Testis (tissue), 3 donors: ENCODE results near the gene NYAP2. TPM values are rescaled to one million over a fixed set of nuclear protein-coding genes. Genes with fewer than 3 reads are reported as not detected.

Experiments
- DNase-seq: peaks from one replicate; pipeline ENCODE4 v3.0.0-alpha.2; 2019
- H3K27ac ChIP-seq, 2 donors: fragments of 200-600 bp; sonication (generic); one replicate each; pipeline ENCODE4 v1.5.1; 2019
- H3K27me3 ChIP-seq: fragments of 200-600 bp; sonication (generic); one replicate; pipeline ENCODE4 v1.5.1; 2019
- H3K36me3 ChIP-seq: fragments of 200-600 bp; sonication (generic); one replicate; pipeline ENCODE4 v1.5.1; 2017; ENCODE audit warnings: low read depth; ENCODE audit errors: missing control alignments
- H3K4me1 ChIP-seq: fragments of 200-600 bp; sonication (generic); one replicate; pipeline ENCODE4 v1.5.1; 2019
- H3K4me3 ChIP-seq, 2 donors: fragments of 200-600 bp; sonication (generic); one replicate each; pipeline ENCODE4 v1.5.1; 2017 to 2019
- H3K9me3 ChIP-seq: fragments of 200-600 bp; sonication (generic); one replicate; pipeline ENCODE4 v1.5.1; 2017
- POLR2A ChIP-seq: fragments of 450-650 bp; IDR thresholded peaks from one replicate; pipeline ENCODE4 v1.6.1; 2017; ENCODE audit warnings: antibody characterized with exemption, mild to moderate bottlenecking, moderate library complexity
- WGBS, 2 donors: methylation state at CpG; one replicate each; pipeline ENCODE4 v1.1.5; 2018; 5-methylcytosine and 5-hydroxymethylcytosine counted together
- intact Hi-C: fragments of 100-400 bp; cut with DNase I; formaldehyde crosslinking; loops from one replicate; pipeline ENCODE4 v1.15.1; 2023; ENCODE audit warnings: low total_unique reads
- polyA plus RNA-seq: library from polyadenylated mRNA; stranded (reverse); fragments of 350-450 nt; fragmentation: Illumina TruSeq; extraction: RNeasy Lipid Tissue Mini Kit (QIAGEN cat#74804); gene quantifications from one replicate; pipeline ENCODE4 v1.2.3, GENCODE V29; 2014; ENCODE audit warnings: low read depth, low replicate concordance; ENCODE audit not compliant: insufficient read depth
- total RNA-seq, 2 donors: library from RNA; depleted of rRNA; stranded (reverse); fragments of >200 nt; gene quantifications; one replicate each; pipeline ENCODE4 v1.2.3, GENCODE V29; 2016
- TF ChIP-seq, protein P1 (sequence below), 3 experiments: fragments of 450-650 bp in 2 of 3; fragments of 200-600 bp in 1 of 3; sonication (generic) in 1 of 3; IDR thresholded peaks; one replicate each; pipeline ENCODE4 v1.5.1; 2016 to 2019; ENCODE audit warnings: antibody characterized with exemption in 3 of 3, mild to moderate bottlenecking in 2 of 3, moderate library complexity in 1 of 3

The NYAP2 gene
- total and polyA plus RNA-seq, 3 donors from 2014 or later, result 0.17 to 0.25 (median 0.24) TPM

DNA sequence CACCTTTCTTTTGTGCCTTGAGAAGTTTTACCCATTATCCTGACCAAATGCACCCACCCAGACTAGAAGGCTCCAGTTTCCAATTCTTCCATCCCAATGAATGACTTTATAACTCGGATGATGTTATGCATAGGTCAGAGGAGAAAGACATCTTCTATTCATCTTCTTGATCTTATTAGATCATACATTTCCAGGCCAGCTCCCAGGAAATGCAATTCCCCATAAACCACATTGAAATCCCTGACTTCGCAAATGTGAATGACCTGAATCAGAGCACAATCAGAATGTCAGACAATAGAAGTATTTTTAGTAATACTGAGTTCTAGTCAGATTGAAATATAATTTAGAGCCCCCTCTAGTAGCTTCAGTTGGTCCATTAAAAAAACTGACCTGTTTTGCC lies 62.9 kb downstream of the NYAP2 start:
- Histone ChIP-seq H3K27me3 (no peaks in the 10 kb centered on the region), H3K27ac (no peak overlapping the region), H3K4me1 (no peaks in the 10 kb centered on the region), H3K36me3 (no peaks in the 10 kb centered on the region), H3K4me3 (no peak overlapping the region), H3K9me3 (no peaks in the 10 kb centered on the region)
- 89 to 91% methylated on average over 2 of the region's 2 CpGs for WGBS, 2 donors
- intact Hi-C loops, result no loop called here
- TF ChIP-seq, protein P1, sequence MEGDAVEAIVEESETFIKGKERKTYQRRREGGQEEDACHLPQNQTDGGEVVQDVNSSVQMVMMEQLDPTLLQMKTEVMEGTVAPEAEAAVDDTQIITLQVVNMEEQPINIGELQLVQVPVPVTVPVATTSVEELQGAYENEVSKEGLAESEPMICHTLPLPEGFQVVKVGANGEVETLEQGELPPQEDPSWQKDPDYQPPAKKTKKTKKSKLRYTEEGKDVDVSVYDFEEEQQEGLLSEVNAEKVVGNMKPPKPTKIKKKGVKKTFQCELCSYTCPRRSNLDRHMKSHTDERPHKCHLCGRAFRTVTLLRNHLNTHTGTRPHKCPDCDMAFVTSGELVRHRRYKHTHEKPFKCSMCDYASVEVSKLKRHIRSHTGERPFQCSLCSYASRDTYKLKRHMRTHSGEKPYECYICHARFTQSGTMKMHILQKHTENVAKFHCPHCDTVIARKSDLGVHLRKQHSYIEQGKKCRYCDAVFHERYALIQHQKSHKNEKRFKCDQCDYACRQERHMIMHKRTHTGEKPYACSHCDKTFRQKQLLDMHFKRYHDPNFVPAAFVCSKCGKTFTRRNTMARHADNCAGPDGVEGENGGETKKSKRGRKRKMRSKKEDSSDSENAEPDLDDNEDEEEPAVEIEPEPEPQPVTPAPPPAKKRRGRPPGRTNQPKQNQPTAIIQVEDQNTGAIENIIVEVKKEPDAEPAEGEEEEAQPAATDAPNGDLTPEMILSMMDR (IDR thresholded peaks at IDR 0.05), result no peak
- no peak for TF ChIP-seq POLR2A
- no peak for DNase-seq

DNA sequence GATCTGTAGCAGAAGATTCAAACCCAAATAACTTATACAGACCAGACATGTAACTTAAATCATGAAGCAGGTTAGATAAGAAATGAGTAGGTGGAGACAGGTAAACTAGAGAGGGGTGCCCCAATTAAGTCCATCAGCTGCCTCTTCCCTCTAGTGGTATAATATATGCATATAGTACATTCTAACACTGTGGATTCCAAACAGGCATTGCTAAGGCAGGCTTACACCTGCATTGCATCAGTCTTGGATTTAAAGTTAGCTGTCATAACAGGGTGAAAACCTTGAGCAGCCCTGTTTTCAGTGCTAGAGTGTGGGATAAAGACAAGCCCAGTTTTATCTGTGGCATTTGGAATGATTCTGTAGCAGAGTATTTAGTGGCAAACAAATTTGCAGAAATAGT lies 63.4 kb downstream of the NYAP2 start:
- Histone ChIP-seq H3K4me1 (no peaks in the 10 kb centered on the region), H3K36me3 (no peaks in the 10 kb centered on the region), H3K9me3 (no peaks in the 10 kb centered on the region), H3K27me3 (no peaks in the 10 kb centered on the region), H3K27ac (no peak overlapping the region), H3K4me3 (no peak overlapping the region)
- no peak for TF ChIP-seq POLR2A
- TF ChIP-seq, protein P1 (IDR thresholded peaks at IDR 0.05), result no peak
- intact Hi-C loops, result no loop called here
- no peak for DNase-seq

DNA sequence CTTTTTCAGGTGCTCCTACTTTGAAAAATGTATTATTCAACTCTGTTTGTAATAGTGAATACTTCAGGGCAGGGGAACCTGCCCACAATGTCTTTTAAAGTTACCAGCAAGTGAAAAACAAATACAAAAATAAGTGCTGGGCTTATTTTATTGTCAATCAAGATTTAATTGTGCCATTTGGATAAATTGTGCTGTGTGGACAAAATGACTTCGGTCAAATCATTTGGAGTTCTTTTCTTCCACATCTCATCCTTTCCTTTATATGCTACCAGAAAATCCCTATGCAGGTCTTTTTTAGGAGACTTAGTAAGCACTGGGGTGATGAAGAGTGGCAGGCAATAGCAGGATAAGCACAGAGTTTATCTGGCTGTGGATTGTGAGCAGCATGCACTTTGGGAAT lies 63.9 kb downstream of the NYAP2 start:
- 94 to 95% methylated on average over 1 of the region's 1 CpG for WGBS, 2 donors
- no peaks in the 10 kb centered on the region for H3K9me3 ChIP-seq
- no peak overlapping the region for H3K27ac ChIP-seq
- TF ChIP-seq POLR2A, result no peak
- TF ChIP-seq, protein P1 (IDR thresholded peaks at IDR 0.05), result no peak
- no peak overlapping the region for H3K4me3 ChIP-seq
- DNase-seq, result no peak
- no peaks in the 10 kb centered on the region for H3K36me3 ChIP-seq
- intact Hi-C loops, result no loop called here
- no peaks in the 10 kb centered on the region for H3K27me3 ChIP-seq
- no peaks in the 10 kb centered on the region for H3K4me1 ChIP-seq

DNA sequence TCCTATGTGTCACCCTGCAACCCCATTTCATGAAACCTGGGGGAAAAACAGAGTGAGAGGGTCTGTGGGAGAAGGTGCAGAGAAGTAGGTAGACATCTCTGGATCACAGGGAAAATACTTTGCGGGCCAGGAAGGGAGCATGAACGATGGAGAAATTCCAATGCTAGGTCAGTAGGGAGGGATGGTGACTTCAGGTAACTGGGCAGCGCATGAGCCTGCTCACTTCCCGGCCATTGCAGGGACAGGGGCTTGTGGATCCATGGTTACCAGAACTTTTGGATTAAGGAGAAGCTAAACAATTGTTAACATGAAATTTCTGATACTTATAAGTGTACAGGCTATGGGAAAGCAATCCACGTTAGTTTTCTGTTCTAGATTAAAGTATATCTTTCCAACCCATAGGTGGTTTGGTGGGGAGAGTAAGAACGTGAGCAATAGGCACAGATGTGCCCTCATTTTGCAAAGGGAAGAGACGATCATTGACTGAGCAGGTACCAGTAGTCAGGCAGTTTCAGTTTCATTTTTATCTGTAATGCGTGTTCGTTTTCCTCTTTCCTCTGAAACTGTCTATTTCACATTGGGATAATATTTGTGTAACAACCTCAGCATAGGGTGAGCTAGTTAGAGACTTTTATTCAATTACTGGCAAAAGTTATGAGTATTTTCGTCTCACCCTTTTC lies 65.0 kb downstream of the NYAP2 start:
- intact Hi-C loops, result no loop called here
- no peak overlapping the region for H3K4me3 ChIP-seq
- no peak overlapping the region for H3K27ac ChIP-seq
- H3K36me3 ChIP-seq, result no peaks in the 10 kb centered on the region
- H3K4me1 ChIP-seq, result no peaks in the 10 kb centered on the region
- WGBS, 2 donors, result 83 to 88% methylated on average over 10 of the region's 10 CpGs
- H3K27me3 ChIP-seq, result no peaks in the 10 kb centered on the region
- H3K9me3 ChIP-seq, result no peaks in the 10 kb centered on the region
- DNase-seq, result no peak
- TF ChIP-seq POLR2A, result no peak
- TF ChIP-seq, protein P1 (IDR thresholded peaks at IDR 0.05), result no peak

DNA sequence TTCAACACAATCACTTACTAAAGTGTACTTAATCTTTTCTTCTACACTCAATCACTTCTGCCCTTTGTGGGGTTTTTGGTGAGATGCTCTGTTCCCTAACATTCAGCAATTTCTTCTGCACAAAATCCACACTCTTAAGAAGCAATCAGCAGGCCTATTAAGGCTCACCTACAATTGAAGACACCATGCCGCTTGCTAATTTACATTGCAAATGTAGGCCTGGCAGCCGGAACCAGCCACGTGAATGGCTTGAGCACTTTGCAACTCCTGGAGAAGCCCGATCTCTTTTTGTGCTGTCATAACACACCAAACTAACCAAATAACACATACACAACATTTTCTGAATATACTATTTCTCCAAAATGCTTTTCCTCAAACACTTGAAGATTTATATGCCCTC lies 66.3 kb downstream of the NYAP2 start:
- DNase-seq, result no peak
- Histone ChIP-seq H3K27me3 (no peaks in the 10 kb centered on the region), H3K4me1 (no peaks in the 10 kb centered on the region), H3K9me3 (no peaks in the 10 kb centered on the region), H3K4me3 (no peak overlapping the region), H3K36me3 (no peaks in the 10 kb centered on the region), H3K27ac (no peak overlapping the region)
- 79 to 81% methylated on average over 4 of the region's 4 CpGs for WGBS, 2 donors
- TF ChIP-seq POLR2A, result no peak
- TF ChIP-seq, protein P1 (IDR thresholded peaks at IDR 0.05), result no peak
- intact Hi-C loops, result no loop called here
